ENCODE measurements around the gene FARP1. TPM values are rescaled to one million over a fixed set of nuclear protein-coding genes. Genes with fewer than 3 reads are reported as not detected.

The FARP1 gene
- total and polyA plus RNA-seq, 2 of the 13 experiments (the other 11 are each of a cell fraction or from before 2014, with no cell fraction given) = 70.6 to 126 TPM

GRCh38 chr13:98105929-98106336, 37.0 kb upstream of the FARP1 start (continued):
- TF ChIP-seq, protein P1, sequence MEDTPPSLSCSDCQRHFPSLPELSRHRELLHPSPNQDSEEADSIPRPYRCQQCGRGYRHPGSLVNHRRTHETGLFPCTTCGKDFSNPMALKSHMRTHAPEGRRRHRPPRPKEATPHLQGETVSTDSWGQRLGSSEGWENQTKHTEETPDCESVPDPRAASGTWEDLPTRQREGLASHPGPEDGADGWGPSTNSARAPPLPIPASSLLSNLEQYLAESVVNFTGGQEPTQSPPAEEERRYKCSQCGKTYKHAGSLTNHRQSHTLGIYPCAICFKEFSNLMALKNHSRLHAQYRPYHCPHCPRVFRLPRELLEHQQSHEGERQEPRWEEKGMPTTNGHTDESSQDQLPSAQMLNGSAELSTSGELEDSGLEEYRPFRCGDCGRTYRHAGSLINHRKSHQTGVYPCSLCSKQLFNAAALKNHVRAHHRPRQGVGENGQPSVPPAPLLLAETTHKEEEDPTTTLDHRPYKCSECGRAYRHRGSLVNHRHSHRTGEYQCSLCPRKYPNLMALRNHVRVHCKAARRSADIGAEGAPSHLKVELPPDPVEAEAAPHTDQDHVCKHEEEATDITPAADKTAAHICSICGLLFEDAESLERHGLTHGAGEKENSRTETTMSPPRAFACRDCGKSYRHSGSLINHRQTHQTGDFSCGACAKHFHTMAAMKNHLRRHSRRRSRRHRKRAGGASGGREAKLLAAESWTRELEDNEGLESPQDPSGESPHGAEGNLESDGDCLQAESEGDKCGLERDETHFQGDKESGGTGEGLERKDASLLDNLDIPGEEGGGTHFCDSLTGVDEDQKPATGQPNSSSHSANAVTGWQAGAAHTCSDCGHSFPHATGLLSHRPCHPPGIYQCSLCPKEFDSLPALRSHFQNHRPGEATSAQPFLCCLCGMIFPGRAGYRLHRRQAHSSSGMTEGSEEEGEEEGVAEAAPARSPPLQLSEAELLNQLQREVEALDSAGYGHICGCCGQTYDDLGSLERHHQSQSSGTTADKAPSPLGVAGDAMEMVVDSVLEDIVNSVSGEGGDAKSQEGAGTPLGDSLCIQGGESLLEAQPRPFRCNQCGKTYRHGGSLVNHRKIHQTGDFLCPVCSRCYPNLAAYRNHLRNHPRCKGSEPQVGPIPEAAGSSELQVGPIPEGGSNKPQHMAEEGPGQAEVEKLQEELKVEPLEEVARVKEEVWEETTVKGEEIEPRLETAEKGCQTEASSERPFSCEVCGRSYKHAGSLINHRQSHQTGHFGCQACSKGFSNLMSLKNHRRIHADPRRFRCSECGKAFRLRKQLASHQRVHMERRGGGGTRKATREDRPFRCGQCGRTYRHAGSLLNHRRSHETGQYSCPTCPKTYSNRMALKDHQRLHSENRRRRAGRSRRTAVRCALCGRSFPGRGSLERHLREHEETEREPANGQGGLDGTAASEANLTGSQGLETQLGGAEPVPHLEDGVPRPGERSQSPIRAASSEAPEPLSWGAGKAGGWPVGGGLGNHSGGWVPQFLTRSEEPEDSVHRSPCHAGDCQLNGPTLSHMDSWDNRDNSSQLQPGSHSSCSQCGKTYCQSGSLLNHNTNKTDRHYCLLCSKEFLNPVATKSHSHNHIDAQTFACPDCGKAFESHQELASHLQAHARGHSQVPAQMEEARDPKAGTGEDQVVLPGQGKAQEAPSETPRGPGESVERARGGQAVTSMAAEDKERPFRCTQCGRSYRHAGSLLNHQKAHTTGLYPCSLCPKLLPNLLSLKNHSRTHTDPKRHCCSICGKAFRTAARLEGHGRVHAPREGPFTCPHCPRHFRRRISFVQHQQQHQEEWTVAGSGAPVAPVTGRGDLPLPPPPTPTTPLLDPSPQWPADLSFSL (CRISPR knock-in tag; IDR thresholded peaks at IDR 0.05) = no peak
- TF ChIP-seq ERF (CRISPR knock-in tag; IDR thresholded peaks at IDR 0.05) (0 out of 2 replicates have a peak, but pooled peaks have one; percentile 34), SP1 (IDR thresholded peaks at IDR 0.05) (no peak), SP1 (CRISPR knock-in tag; IDR thresholded peaks at IDR 0.05) (no peak), ETV5 (CRISPR knock-in tag; IDR thresholded peaks at IDR 0.05; ENCODE audit: borderline replicate concordance) (peak; percentile 65; the same call in 1 of the 2 replicates), HDAC2 (CRISPR knock-in tag; IDR thresholded peaks at IDR 0.05) (peak; percentile 67), ZBTB7B (CRISPR knock-in tag; IDR thresholded peaks at IDR 0.05) (0 out of 2 replicates have a peak, but pooled peaks have one; percentile 35), ZNF792 (CRISPR knock-in tag; IDR thresholded peaks at IDR 0.05) (peak; percentile 99), ZKSCAN8 (CRISPR knock-in tag; IDR thresholded peaks at IDR 0.05; ENCODE audit: borderline replicate concordance) (no peak; the same call in 1 of the 2 replicates), GABPA (IDR thresholded peaks at IDR 0.05; ENCODE audit: low read depth, low read length) (no peak), GABPA (CRISPR knock-in tag; IDR thresholded peaks at IDR 0.05; ENCODE audit: low read depth) (peak; percentile 60), TOE1 (CRISPR knock-in tag; IDR thresholded peaks at IDR 0.05) (no peak), ZNF331 (CRISPR knock-in tag; IDR thresholded peaks at IDR 0.05) (no peak), LCORL (IDR thresholded peaks at IDR 0.05) (no peak), LCORL (CRISPR knock-in tag; IDR thresholded peaks at IDR 0.05) (no peak), GATAD2A (CRISPR knock-in tag; IDR thresholded peaks at IDR 0.05) (0 out of 2 replicates have a peak, but pooled peaks have one; percentile 34), FOXP1 (IDR thresholded peaks at IDR 0.05) (no peak), FOXP1 (CRISPR knock-in tag; IDR thresholded peaks at IDR 0.05) (peak; percentile 30; the same call in 1 of the 2 replicates), POLR2AphosphoS5 (IDR thresholded peaks at IDR 0.05; ENCODE audit: low read depth, low read length) (peak; percentile 73), ZNF557 (CRISPR knock-in tag; IDR thresholded peaks at IDR 0.05) (no peak), ZNF678 (CRISPR knock-in tag; IDR thresholded peaks at IDR 0.05) (no peak), PHF21A (CRISPR knock-in tag; IDR thresholded peaks at IDR 0.05) (0 out of 2 replicates have a peak, but pooled peaks have one; percentile 34)
- TF ChIP-seq, protein P2, sequence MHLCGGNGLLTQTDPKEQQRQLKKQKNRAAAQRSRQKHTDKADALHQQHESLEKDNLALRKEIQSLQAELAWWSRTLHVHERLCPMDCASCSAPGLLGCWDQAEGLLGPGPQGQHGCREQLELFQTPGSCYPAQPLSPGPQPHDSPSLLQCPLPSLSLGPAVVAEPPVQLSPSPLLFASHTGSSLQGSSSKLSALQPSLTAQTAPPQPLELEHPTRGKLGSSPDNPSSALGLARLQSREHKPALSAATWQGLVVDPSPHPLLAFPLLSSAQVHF (CRISPR knock-in tag; IDR thresholded peaks at IDR 0.05) = no peak
- TF ChIP-seq, protein P3, sequence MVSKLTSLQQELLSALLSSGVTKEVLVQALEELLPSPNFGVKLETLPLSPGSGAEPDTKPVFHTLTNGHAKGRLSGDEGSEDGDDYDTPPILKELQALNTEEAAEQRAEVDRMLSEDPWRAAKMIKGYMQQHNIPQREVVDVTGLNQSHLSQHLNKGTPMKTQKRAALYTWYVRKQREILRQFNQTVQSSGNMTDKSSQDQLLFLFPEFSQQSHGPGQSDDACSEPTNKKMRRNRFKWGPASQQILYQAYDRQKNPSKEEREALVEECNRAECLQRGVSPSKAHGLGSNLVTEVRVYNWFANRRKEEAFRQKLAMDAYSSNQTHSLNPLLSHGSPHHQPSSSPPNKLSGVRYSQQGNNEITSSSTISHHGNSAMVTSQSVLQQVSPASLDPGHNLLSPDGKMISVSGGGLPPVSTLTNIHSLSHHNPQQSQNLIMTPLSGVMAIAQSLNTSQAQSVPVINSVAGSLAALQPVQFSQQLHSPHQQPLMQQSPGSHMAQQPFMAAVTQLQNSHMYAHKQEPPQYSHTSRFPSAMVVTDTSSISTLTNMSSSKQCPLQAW (CRISPR knock-in tag; IDR thresholded peaks at IDR 0.05) = no peak
- TF ChIP-seq, protein P4, sequence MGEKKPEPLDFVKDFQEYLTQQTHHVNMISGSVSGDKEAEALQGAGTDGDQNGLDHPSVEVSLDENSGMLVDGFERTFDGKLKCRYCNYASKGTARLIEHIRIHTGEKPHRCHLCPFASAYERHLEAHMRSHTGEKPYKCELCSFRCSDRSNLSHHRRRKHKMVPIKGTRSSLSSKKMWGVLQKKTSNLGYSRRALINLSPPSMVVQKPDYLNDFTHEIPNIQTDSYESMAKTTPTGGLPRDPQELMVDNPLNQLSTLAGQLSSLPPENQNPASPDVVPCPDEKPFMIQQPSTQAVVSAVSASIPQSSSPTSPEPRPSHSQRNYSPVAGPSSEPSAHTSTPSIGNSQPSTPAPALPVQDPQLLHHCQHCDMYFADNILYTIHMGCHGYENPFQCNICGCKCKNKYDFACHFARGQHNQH (CRISPR knock-in tag; IDR thresholded peaks at IDR 0.05) = peak; percentile 56; the same call in 1 of the 2 replicates

Data from HepG2 (cell line).